ENCODE results near the gene EIF3K.
"Not testable (repeated sequence)": the region's sequence is repeated elsewhere in the genome, so short reads cannot be mapped to it uniquely, and the experiment has no call there.

Gene EIF3K

GRCh38 chr19:38619361-38620174 is 580 bp downstream of the EIF3K start:
- Histone ChIP-seq H3K4ac (ENCODE audit: low read depth, low read length) (peak overlapping the region; percentile 56), H4K8ac (ENCODE audit: low read depth, low read length) (no peak overlapping the region), H3K9ac (ENCODE audit: low read length) (peak overlapping the region; percentile 100), H2AK5ac (ENCODE audit: low read length) (peak overlapping the region; percentile 48), H3K23ac (ENCODE audit: low read length) (no peak overlapping the region), H3K79me2 (ENCODE audit: control insufficient read depth, insufficient read depth, low read length) (peaks cover 15% of the 10 kb centered on the region), H3K27me3 (ENCODE audit: insufficient read depth, low read length, poor library complexity) (no peaks in the 10 kb centered on the region), H3K27ac (ENCODE audit: low read depth, low read length) (no peak overlapping the region), H3K18ac (ENCODE audit: low read length) (no peak overlapping the region), H2BK120ac (ENCODE audit: low read depth, low read length) (no peak overlapping the region), H4K5ac (ENCODE audit: low read length) (no peak overlapping the region), H3K4me3 (ENCODE audit: low read length) (peak overlapping the region; percentile 99), H3K56ac (ENCODE audit: low read length) (peak overlapping the region; percentile 99), H2BK15ac (replicated peaks; ENCODE audit: low read depth) (no peak overlapping the region), H3K36me3 (ENCODE audit: control insufficient read depth, insufficient read depth, low read length) (peaks cover 4% of the 10 kb centered on the region), H3K79me1 (ENCODE audit: low read length) (peaks cover 14% of the 10 kb centered on the region), H3K4me1 (ENCODE audit: control insufficient read depth, low read depth, low read length) (peaks cover 7% of the 10 kb centered on the region), H2BK5ac (ENCODE audit: low read length) (peak overlapping the region; percentile 86), H3K4me2 (ENCODE audit: low read length) (peak overlapping the region; percentile 100)
- WGBS (ENCODE audit: extremely low coverage, insufficient coverage, low lambda C conversion rate) = no CpG with 5 or more reads among the region's 21 CpGs
- no peak for DNase-seq

- no peaks in the 10 kb centered on the region for H3K27me3 ChIP-seq (ENCODE audit: insufficient read depth, low read length, poor library complexity)
- no CpG with 5 or more reads among the region's 3 CpGs for WGBS (ENCODE audit: extremely low coverage, insufficient coverage, low lambda C conversion rate)
These were observed 5.8 kb downstream of the EIF3K start for GRCh38 chr19:38624822-38625221.

GRCh38 chr19:38626401-38626800 is 7.4 kb downstream of the EIF3K start:
- Histone ChIP-seq H3K4me1 (ENCODE audit: control insufficient read depth, low read depth, low read length) (no peaks in the 10 kb centered on the region), H3K9ac (ENCODE audit: low read length) (no peak overlapping the region), H3K79me2 (ENCODE audit: control insufficient read depth, insufficient read depth, low read length) (peaks cover 1% of the 10 kb centered on the region), H3K23ac (ENCODE audit: low read length) (no peak overlapping the region), H2BK15ac (replicated peaks; ENCODE audit: low read depth) (no peak overlapping the region), H3K56ac (ENCODE audit: low read length) (no peak overlapping the region), H3K27ac (ENCODE audit: low read depth, low read length) (no peak overlapping the region), H3K18ac (ENCODE audit: low read length) (no peak overlapping the region), H4K8ac (ENCODE audit: low read depth, low read length) (no peak overlapping the region), H4K5ac (ENCODE audit: low read length) (no peak overlapping the region), H3K4ac (ENCODE audit: low read depth, low read length) (no peak overlapping the region), H2BK120ac (ENCODE audit: low read depth, low read length) (no peak overlapping the region), H3K36me3 (ENCODE audit: control insufficient read depth, insufficient read depth, low read length) (peaks cover 22% of the 10 kb centered on the region), H3K79me1 (ENCODE audit: low read length) (peaks cover 7% of the 10 kb centered on the region), H3K4me2 (ENCODE audit: low read length) (no peak overlapping the region), H3K4me3 (ENCODE audit: low read length) (no peak overlapping the region), H2AK5ac (ENCODE audit: low read length) (no peak overlapping the region), H3K27me3 (ENCODE audit: insufficient read depth, low read length, poor library complexity) (no peaks in the 10 kb centered on the region), H2BK5ac (ENCODE audit: low read length) (no peak overlapping the region)
- DNase-seq = no peak
- WGBS (ENCODE audit: extremely low coverage, insufficient coverage, low lambda C conversion rate) = no CpG with 5 or more reads among the region's 4 CpGs

More at GRCh38 chr19:38624822-38625221, 5.8 kb downstream of the EIF3K start:
- no peak for DNase-seq
- H3K4me2 ChIP-seq (ENCODE audit: low read length) = no peak overlapping the region
- no peak overlapping the region for H3K18ac ChIP-seq (ENCODE audit: low read length)
- no peak overlapping the region for H3K4ac ChIP-seq (ENCODE audit: low read depth, low read length)
- peaks cover 11% of the 10 kb centered on the region for H3K79me1 ChIP-seq (ENCODE audit: low read length)
- H2BK120ac ChIP-seq (ENCODE audit: low read depth, low read length) = no peak overlapping the region
- H4K5ac ChIP-seq (ENCODE audit: low read length) = no peak overlapping the region
- H3K4me3 ChIP-seq (ENCODE audit: low read length) = no peak overlapping the region
- peaks cover 8% of the 10 kb centered on the region for H3K79me2 ChIP-seq (ENCODE audit: control insufficient read depth, insufficient read depth, low read length)
- H3K56ac ChIP-seq (ENCODE audit: low read length) = no peak overlapping the region
- H2BK5ac ChIP-seq (ENCODE audit: low read length) = no peak overlapping the region
- H4K8ac ChIP-seq (ENCODE audit: low read depth, low read length) = no peak overlapping the region
- H3K36me3 ChIP-seq (ENCODE audit: control insufficient read depth, insufficient read depth, low read length) = peaks cover 22% of the 10 kb centered on the region
- H3K23ac ChIP-seq (ENCODE audit: low read length) = no peak overlapping the region
- peaks cover 1% of the 10 kb centered on the region for H3K4me1 ChIP-seq (ENCODE audit: control insufficient read depth, low read depth, low read length)
- H2BK15ac ChIP-seq (replicated peaks; ENCODE audit: low read depth) = no peak overlapping the region
- H2AK5ac ChIP-seq (ENCODE audit: low read length) = no peak overlapping the region
- no peak overlapping the region for H3K27ac ChIP-seq (ENCODE audit: low read depth, low read length)
- no peak overlapping the region for H3K9ac ChIP-seq (ENCODE audit: low read length)

- no peak overlapping the region for H3K9ac ChIP-seq (ENCODE audit: low read length)
- H3K18ac ChIP-seq (ENCODE audit: low read length) = no peak overlapping the region
- no peak overlapping the region for H3K4me2 ChIP-seq (ENCODE audit: low read length)
- no peak for DNase-seq
- no peak overlapping the region for H4K5ac ChIP-seq (ENCODE audit: low read length)
- H3K23ac ChIP-seq (ENCODE audit: low read length) = no peak overlapping the region
- no peak overlapping the region for H2AK5ac ChIP-seq (ENCODE audit: low read length)
- H3K4me1 ChIP-seq (ENCODE audit: control insufficient read depth, low read depth, low read length) = no peaks in the 10 kb centered on the region
- peaks cover 10% of the 10 kb centered on the region for H3K79me1 ChIP-seq (ENCODE audit: low read length)
- no CpG with 5 or more reads among the region's 6 CpGs for WGBS (ENCODE audit: extremely low coverage, insufficient coverage, low lambda C conversion rate)
- no peak overlapping the region for H3K4ac ChIP-seq (ENCODE audit: low read depth, low read length)
- H4K8ac ChIP-seq (ENCODE audit: low read depth, low read length) = no peak overlapping the region
- H3K27ac ChIP-seq (ENCODE audit: low read depth, low read length) = no peak overlapping the region
- no peaks in the 10 kb centered on the region for H3K27me3 ChIP-seq (ENCODE audit: insufficient read depth, low read length, poor library complexity)
- peak overlapping the region; percentile 25 for H3K56ac ChIP-seq (ENCODE audit: low read length)
- H3K4me3 ChIP-seq (ENCODE audit: low read length) = no peak overlapping the region
- no peak overlapping the region for H2BK5ac ChIP-seq (ENCODE audit: low read length)
- peaks cover 1% of the 10 kb centered on the region for H3K79me2 ChIP-seq (ENCODE audit: control insufficient read depth, insufficient read depth, low read length)
- no peak overlapping the region for H2BK15ac ChIP-seq (replicated peaks; ENCODE audit: low read depth)
- H3K36me3 ChIP-seq (ENCODE audit: control insufficient read depth, insufficient read depth, low read length) = peaks cover 28% of the 10 kb centered on the region
- no peak overlapping the region for H2BK120ac ChIP-seq (ENCODE audit: low read depth, low read length)
These were observed 10.6 kb downstream of the EIF3K start for GRCh38 chr19:38629568-38629967.

GRCh38 chr19:38631301-38631700 is 12.3 kb downstream of the EIF3K start:
- H3K36me3 ChIP-seq (ENCODE audit: control insufficient read depth, insufficient read depth, low read length) = peaks cover 25% of the 10 kb centered on the region
- not testable (repeated sequence) for H3K9ac ChIP-seq (ENCODE audit: low read length)

More at GRCh38 chr19:38631301-38631700, 12.3 kb downstream of the EIF3K start:
- not testable (repeated sequence) for H2BK15ac ChIP-seq (replicated peaks; ENCODE audit: low read depth); H3K4me2 ChIP-seq (ENCODE audit: low read length); H3K79me2 ChIP-seq (ENCODE audit: control insufficient read depth, insufficient read depth, low read length); H2BK120ac ChIP-seq (ENCODE audit: low read depth, low read length); H3K4me1 ChIP-seq (ENCODE audit: control insufficient read depth, low read depth, low read length); DNase-seq; H4K8ac ChIP-seq (ENCODE audit: low read depth, low read length); H3K27me3 ChIP-seq (ENCODE audit: insufficient read depth, low read length, poor library complexity); H3K4ac ChIP-seq (ENCODE audit: low read depth, low read length); H3K56ac ChIP-seq (ENCODE audit: low read length); H3K4me3 ChIP-seq (ENCODE audit: low read length); H2BK5ac ChIP-seq (ENCODE audit: low read length); H3K18ac ChIP-seq (ENCODE audit: low read length); H4K5ac ChIP-seq (ENCODE audit: low read length); H3K27ac ChIP-seq (ENCODE audit: low read depth, low read length); H3K79me1 ChIP-seq (ENCODE audit: low read length); H3K23ac ChIP-seq (ENCODE audit: low read length); H2AK5ac ChIP-seq (ENCODE audit: low read length)
- WGBS (ENCODE audit: extremely low coverage, insufficient coverage, low lambda C conversion rate) = no CpG with 5 or more reads among the region's 11 CpGs
